K562 (cell line): Measurements from ENCODE around the gene PBRM1. TPM values are rescaled to one million over a fixed set of nuclear protein-coding genes. Genes with fewer than 3 reads are reported as not detected.

Experiments
- ATAC-seq: fragments of 200-7000 bp; cut with Tn5 transposase; 3 replicates; pipeline ENCODE4 v1.9.1; 2020; ENCODE audit warnings: moderate library complexity
- BruUV-seq: library from RNA; stranded (reverse); fragments of 400-500 nt; replicated peaks from 2 replicates; lab custom pipeline; 2021; lab: Mats Ljungman, UMichigan
- CTCF ChIA-PET: fragments of 300-600 bp; formaldehyde crosslinking; extraction: SDS; loops from one replicate; lab custom pipeline; 2021; ENCODE audit warnings: low intra/inter-chr PET ratio; lab: Yijun Ruan, JAX
- POLR2A ChIA-PET: fragments of 300-600, 350-650 bp; sonication (Branson Sonifier 250); formaldehyde crosslinking; extraction: SDS; loops from one replicate; lab custom pipeline; 2021; ENCODE audit warnings: antibody characterized with exemption, inconsistent platforms; lab: Yijun Ruan, JAX
- DNase-seq, 4 experiments: peaks; one replicate each; pipeline versions ENCODE4 v3.0.0 to v3.0.0-alpha.2; 2011 to 2018; ENCODE audit warnings: low spot score in 3 of 4, mixed read lengths in 3 of 4; ENCODE audit errors: extremely low read depth in 1 of 4
- FAIRE-seq: peaks from 2 replicates; lab custom pipeline; 2011; peaks lifted over from hg19 to GRCh38; lab: Jason Lieb, UNC
- H2AFZ ChIP-seq: 2 replicates; pipeline ENCODE4 v1.6.0; 2011; ENCODE audit warnings: low read depth, low read length, control low read depth, inconsistent platforms
- H3K27ac ChIP-seq: fragments of 200-600 bp; 3 replicates; pipeline ENCODE4 v1.8.0; 2011; ENCODE audit warnings: low read depth, mild to moderate bottlenecking, control low read depth, inconsistent platforms, low read length, moderate library complexity, mixed read lengths; ENCODE audit errors: extremely low read depth
- H3K27me3 ChIP-seq, 2 experiments: fragments of 300-600 bp in 1 of 2; 2 replicates in 1 of 2; 3 replicates in 1 of 2; pipeline versions ENCODE4 v1.6.0 to v1.8.0; 2011; ENCODE audit warnings: inconsistent platforms in 2 of 2, low read length in 2 of 2, mild to moderate bottlenecking in 1 of 2, mixed read lengths in 1 of 2, moderate library complexity in 1 of 2; ENCODE audit not compliant: control insufficient read depth in 2 of 2, insufficient read depth in 2 of 2
- H3K36me3 ChIP-seq: fragments of 300-600 bp; 3 replicates; pipeline ENCODE4 v1.8.0; 2011; ENCODE audit warnings: mild to moderate bottlenecking, low read length, inconsistent platforms; ENCODE audit not compliant: control insufficient read depth, insufficient read depth
- H3K4me1 ChIP-seq, 2 experiments: fragments of 200-600 bp in 1 of 2; replicated peaks in 1 of 2; 2 replicates in 1 of 2; 3 replicates in 1 of 2; pipeline versions ENCODE4 v1.5.1 to v1.8.0; 2011; ENCODE audit warnings: inconsistent platforms in 2 of 2, low read length in 2 of 2, mild to moderate bottlenecking in 1 of 2, mixed read lengths in 1 of 2, moderate library complexity in 1 of 2; ENCODE audit not compliant: control insufficient read depth in 2 of 2, insufficient read depth in 2 of 2
- H3K4me2 ChIP-seq: 2 replicates; pipeline ENCODE4 v1.6.1; 2011; ENCODE audit warnings: low read length, control low read depth, inconsistent platforms, mixed read lengths; ENCODE audit not compliant: insufficient read depth
- H3K4me3 ChIP-seq: fragments of 200-600 bp; sonication (generic), shearing (Covaris generic); 2 replicates; pipeline ENCODE4 v1.5.1; 2016; ENCODE audit warnings: control low read depth, inconsistent platforms
- H3K79me2 ChIP-seq: fragments of 200-600 bp; 3 replicates; pipeline ENCODE4 v1.8.0; 2011; ENCODE audit warnings: low read length, inconsistent platforms; ENCODE audit not compliant: control insufficient read depth, insufficient read depth
- H3K9ac ChIP-seq, 2 experiments: 2 replicates each; pipeline versions ENCODE4 v1.6.0 to v1.6.1; 2011; ENCODE audit warnings: low read depth in 2 of 2, low read length in 2 of 2, control low read depth in 1 of 2, inconsistent platforms in 1 of 2, mild to moderate bottlenecking in 1 of 2, mixed read lengths in 1 of 2; ENCODE audit not compliant: insufficient read depth in 1 of 2
- H3K9me1 ChIP-seq: one replicate; pipeline ENCODE4 v1.6.0; 2011; ENCODE audit warnings: inconsistent platforms, mild to moderate bottlenecking, low read length, moderate library complexity; ENCODE audit not compliant: control insufficient read depth, insufficient read depth
- H3K9me3 ChIP-seq: replicated peaks from 2 replicates; pipeline ENCODE4 v1.5.1; 2011; ENCODE audit warnings: low read depth, low read length, inconsistent platforms; ENCODE audit not compliant: control insufficient read depth, insufficient read depth
- H4K20me1 ChIP-seq: replicated peaks from 2 replicates; pipeline ENCODE4 v1.6.1; 2011; ENCODE audit warnings: low read length, inconsistent platforms, mixed read lengths; ENCODE audit not compliant: control insufficient read depth, insufficient read depth
- HNRNPLL ChIP-seq: fragments of 200-400 bp; formaldehyde crosslinking; IDR thresholded peaks from 2 replicates; pipeline ENCODE4 v1.6.1; 2017; ENCODE audit warnings: low read length, low read depth, mild to moderate bottlenecking; ENCODE audit not compliant: poor library complexity, severe bottlenecking
- KLF1 ChIP-seq: fragments of 450-650 bp; IDR thresholded peaks from 2 replicates; pipeline ENCODE4 v1.6.1; 2016; ENCODE audit warnings: missing genetic modification characterization, missing compliant biosample characterization
- MNT ChIP-seq, 2 experiments: fragments of 450-650 bp; conservative IDR thresholded peaks; 2 replicates each; pipeline ENCODE4 v1.6.1; 2017; ENCODE audit warnings: mild to moderate bottlenecking in 2 of 2, moderate library complexity in 2 of 2
- SMC3 ChIP-seq: conservative IDR thresholded peaks from 2 replicates; pipeline ENCODE4 v1.6.1; 2011; ENCODE audit warnings: low read depth, low read length, improper control_type of control experiment; ENCODE audit not compliant: insufficient read depth
- ZFPM2 ChIP-seq: fragments of 250-450 bp; sonication (Bioruptor Pico); IDR thresholded peaks from 2 replicates; pipeline ENCODE4 v1.5.1; 2022; ENCODE audit warnings: mild to moderate bottlenecking
- ZNF274 ChIP-seq: IDR thresholded peaks from 2 replicates; pipeline ENCODE4 v1.6.1; 2011; ENCODE audit warnings: low read depth, mild to moderate bottlenecking, low read length, moderate library complexity, borderline replicate concordance
- ZNF518B ChIP-seq: fragments of 250-450 bp; sonication (Bioruptor Pico); IDR thresholded peaks from 2 replicates; pipeline ENCODE4 v1.5.0; 2021; ENCODE audit warnings: mild to moderate bottlenecking, moderate library complexity
- WGBS: fragments of 100-300 bp; shearing (Covaris generic); methylation state at CpG from one replicate; pipeline ENCODE4 v1.1.6; 2016; ENCODE audit warnings: low coverage, mixed read lengths; ENCODE audit not compliant: insufficient coverage; ENCODE audit errors: missing lambda C conversion rate; 5-methylcytosine and 5-hydroxymethylcytosine counted together
- in situ Hi-C: fragments of 300-500 bp; cut with MboI; formaldehyde crosslinking; loops from 4 replicates; pipeline ENCODE4 v1.15.0; 2018; ENCODE audit warnings: inconsistent platforms, mixed read lengths
- intact Hi-C: fragments of 100-400 bp; cut with micrococcal nuclease; formaldehyde crosslinking; loops from 2 replicates; pipeline ENCODE4 v1.14.2; 2022
- polyA plus RNA-seq, 8 experiments: library from polyadenylated mRNA; depleted of rRNA in 4 of 8; stranded (reverse) in 5 of 8; unstranded in 3 of 8; fragments of >200 nt; fragmentation: Nextera tagmentation in 2 of 8; fragmentation: Illumina TruSeq in 1 of 8; extraction: Ambion mirVana in 2 of 8; extraction: Trizol in 1 of 8; gene quantifications; 2 replicates each; pipeline versions ENCODE4 v1.2.1 to v1.2.3, GENCODE V29; 2011 to 2014; ENCODE audit warnings: inconsistent platforms in 1 of 8, missing spikeins in 1 of 8
- total RNA-seq, 7 experiments: library from RNA; depleted of rRNA in 6 of 7; stranded (reverse); fragments of >200 nt in 6 of 7; fragmentation: Illumina TruSeq in 2 of 7; extraction: Trizol in 2 of 7; gene quantifications; 2 replicates each; pipeline versions ENCODE4 v1.2.1 to v1.2.3, GENCODE V29; 2011 to 2021; ENCODE audit warnings: low replicate concordance in 1 of 7
- TF ChIP-seq, protein P1 (sequence below): fragments of 250-450 bp; sonication (Bioruptor Pico); IDR thresholded peaks from 2 replicates; pipeline ENCODE4 v1.8.0; 2022; ENCODE audit warnings: moderate library complexity, mild to moderate bottlenecking, inconsistent platforms
- TF ChIP-seq, protein P2 (sequence below): fragments of 200-800 bp; sonication (Bioruptor generic); IDR thresholded peaks from 2 replicates; pipeline ENCODE4 v1.6.1; 2017; ENCODE audit warnings: missing genetic modification characterization, missing compliant biosample characterization

Gene PBRM1
- total and polyA plus RNA-seq, 9 of the 15 experiments (the other 6 are each of a cell fraction or from before 2014, with no cell fraction given): 3.9 to 31.8 (median 19.0) TPM

- peak; percentile 49 to 54; a peak in 3 of 4 replicates for TF ChIP-seq MNT (conservative IDR thresholded peaks at IDR 0.05)
- no peak for TF ChIP-seq ZFPM2 (CRISPR knock-in tag)
- TF ChIP-seq, all 486 proteins: peak for 6
These were observed 19.1 kb upstream of the PBRM1 start (continued) for GRCh38 chr3:52704611-52705437.

- Histone ChIP-seq H3K9me3 (no peaks in the 10 kb centered on the region), H3K4me1 (peaks cover 7 to 10% of the 10 kb centered on the region in 2 experiments; a peak in 3 of 5 replicates), H3K9me1 (no peaks in the 10 kb centered on the region), H3K9ac (no peak overlapping the region), H3K4me3 (no peak overlapping the region), H3K4me2 (peak overlapping the region; percentile 37; the same call in 1 of the 2 replicates), H2AFZ (no peak overlapping the region; the same call in 1 of the 2 replicates), H4K20me1 (no peaks in the 10 kb centered on the region), H3K27me3 (no peaks in the 10 kb centered on the region), H3K79me2 (peaks cover 49% of the 10 kb centered on the region), H3K36me3 (peaks cover 20% of the 10 kb centered on the region), H3K27ac (no peak overlapping the region)
- in situ Hi-C loops (no loop called here), intact Hi-C loops (no loop called here)
- ATAC-seq (no peak), FAIRE-seq (no peak), DNase-seq (no peak)
- ChIA-PET POLR2A (interaction anchor here (0.6 kb wide), 1 partner anchor 14 kb away, joined by 5 read pairs; no protein-coding TSS in a partner anchor), CTCF (no interaction called here)
- 78% methylated on average over 5 of the region's 7 CpGs for WGBS
- BruUV-seq: no TSS peak
- TF ChIP-seq, protein P1, sequence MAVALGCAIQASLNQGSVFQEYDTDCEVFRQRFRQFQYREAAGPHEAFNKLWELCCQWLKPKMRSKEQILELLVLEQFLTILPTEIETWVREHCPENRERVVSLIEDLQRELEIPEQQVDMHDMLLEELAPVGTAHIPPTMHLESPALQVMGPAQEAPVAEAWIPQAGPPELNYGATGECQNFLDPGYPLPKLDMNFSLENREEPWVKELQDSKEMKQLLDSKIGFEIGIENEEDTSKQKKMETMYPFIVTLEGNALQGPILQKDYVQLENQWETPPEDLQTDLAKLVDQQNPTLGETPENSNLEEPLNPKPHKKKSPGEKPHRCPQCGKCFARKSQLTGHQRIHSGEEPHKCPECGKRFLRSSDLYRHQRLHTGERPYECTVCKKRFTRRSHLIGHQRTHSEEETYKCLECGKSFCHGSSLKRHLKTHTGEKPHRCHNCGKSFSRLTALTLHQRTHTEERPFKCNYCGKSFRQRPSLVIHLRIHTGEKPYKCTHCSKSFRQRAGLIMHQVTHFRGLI: no peak
- TF ChIP-seq ZNF274 (no peak), KLF1 (no peak), HNRNPLL (no peak), ZNF518B (no peak), SMC3 (no peak)
- TF ChIP-seq, protein P2, sequence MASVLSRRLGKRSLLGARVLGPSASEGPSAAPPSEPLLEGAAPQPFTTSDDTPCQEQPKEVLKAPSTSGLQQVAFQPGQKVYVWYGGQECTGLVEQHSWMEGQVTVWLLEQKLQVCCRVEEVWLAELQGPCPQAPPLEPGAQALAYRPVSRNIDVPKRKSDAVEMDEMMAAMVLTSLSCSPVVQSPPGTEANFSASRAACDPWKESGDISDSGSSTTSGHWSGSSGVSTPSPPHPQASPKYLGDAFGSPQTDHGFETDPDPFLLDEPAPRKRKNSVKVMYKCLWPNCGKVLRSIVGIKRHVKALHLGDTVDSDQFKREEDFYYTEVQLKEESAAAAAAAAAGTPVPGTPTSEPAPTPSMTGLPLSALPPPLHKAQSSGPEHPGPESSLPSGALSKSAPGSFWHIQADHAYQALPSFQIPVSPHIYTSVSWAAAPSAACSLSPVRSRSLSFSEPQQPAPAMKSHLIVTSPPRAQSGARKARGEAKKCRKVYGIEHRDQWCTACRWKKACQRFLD (CRISPR knock-in tag): no peak
These were observed 17.6 kb upstream of the PBRM1 start for GRCh38 chr3:52703341-52703740.
